Body of pancreas (tissue), 4 donors: ENCODE measurements around the gene HLA-DQB2.

ENCODE experiments used
- CTCF ChIP-seq, 7 experiments: fragments of 450-650 bp in 4 of 7; fragments of 200-600 bp in 3 of 7; sonication (generic) in 3 of 7; IDR thresholded peaks; one replicate each; pipeline ENCODE4 v1.5.1; 2016 to 2019; ENCODE audit warnings: antibody characterized with exemption in 7 of 7
- POLR2A ChIP-seq, 3 donors: fragments of 450-650 bp; IDR thresholded peaks; one replicate each; pipeline ENCODE4 v1.6.1; 2016; ENCODE audit warnings: antibody characterized with exemption in 3 of 3, mild to moderate bottlenecking in 2 of 3

DNA sequence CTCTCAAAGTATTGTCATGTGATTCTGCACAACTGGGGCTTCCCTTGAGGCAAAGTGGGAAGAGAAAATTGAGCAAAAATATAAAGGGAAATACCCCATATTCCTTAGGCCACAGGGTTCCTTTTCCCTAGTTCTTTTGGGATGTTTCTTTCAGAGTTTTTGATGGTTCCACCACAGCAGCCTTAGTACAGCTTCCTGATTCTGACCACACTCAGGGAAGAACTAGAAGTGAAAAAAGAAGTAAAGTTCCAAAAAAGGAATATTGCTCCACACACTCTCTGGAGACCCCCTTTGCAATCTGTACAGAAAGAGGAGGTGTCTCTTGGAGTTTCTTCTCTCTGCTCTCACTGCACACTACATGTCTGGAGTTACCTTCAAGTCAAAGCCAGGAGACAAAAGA is 50.1 kb downstream of the HLA-DQB2 start:
- TF ChIP-seq CTCF (IDR thresholded peaks at IDR 0.05), result no peak
- no peak for TF ChIP-seq POLR2A (IDR thresholded peaks at IDR 0.05)
